ENCODE measurements around the gene NFATC1. TPM values are rescaled to one million over a fixed set of nuclear protein-coding genes. Genes with fewer than 3 reads are reported as not detected.

NFATC1 gene
- total RNA-seq, 2 donors from 2014 or later: 89.4 to 94.8 TPM

- ATAC-seq: no peak
- no peak overlapping the region for H3K27ac Mint-ChIP-seq
- peaks cover 7 to 35% of the 10 kb centered on the region in 2 donors for H3K36me3 Mint-ChIP-seq
- DNase-seq (ENCODE audit: low spot score in 2 of 2): peak in 1 of 2 donors; percentile 53
- H3K9me3 Mint-ChIP-seq: no peaks in the 10 kb centered on the region
These were observed 115.1 kb downstream of the NFATC1 start for GRCh38 chr18:79510731-79511241.

DNA sequence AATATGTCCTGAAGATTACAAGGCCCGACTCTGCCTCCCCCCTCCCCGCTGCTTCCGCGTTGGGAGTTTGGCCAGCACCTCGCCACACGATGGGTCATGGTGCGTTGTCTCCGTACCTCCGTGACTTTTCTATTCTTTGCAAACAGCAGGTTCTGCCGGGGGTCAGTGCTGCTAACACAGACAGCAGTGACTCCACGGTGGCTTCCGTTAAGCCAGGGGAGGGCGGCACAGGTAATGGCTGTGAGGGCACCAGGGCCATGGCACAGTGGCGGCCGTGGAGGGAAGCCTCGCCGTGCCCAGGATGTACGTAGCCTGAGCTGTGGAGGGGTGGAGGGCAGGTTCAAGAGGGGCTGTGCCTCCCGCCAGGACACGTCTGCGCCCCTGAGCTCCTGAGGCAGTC, 115.5 kb downstream of the NFATC1 start:
- DNase-seq (ENCODE audit: low spot score in 2 of 2): peak in 1 of 2 donors; percentile 41
- Mint-ChIP-seq H3K36me3 (peaks cover 7 to 30% of the 10 kb centered on the region in 2 donors), H3K27ac (no peak overlapping the region), H3K9me3 (no peaks in the 10 kb centered on the region)
- ATAC-seq: no peak

GRCh38 chr18:79511671-79512301, 116.1 kb downstream of the NFATC1 start:
- peaks cover 7 to 25% of the 10 kb centered on the region in 2 donors for H3K36me3 Mint-ChIP-seq
- ATAC-seq (no peak), DNase-seq (ENCODE audit: low spot score in 2 of 2) (peak in 1 of 2 donors; percentile 46)
- H3K9me3 Mint-ChIP-seq: no peaks in the 10 kb centered on the region
- H3K27ac Mint-ChIP-seq: no peak overlapping the region

DNA sequence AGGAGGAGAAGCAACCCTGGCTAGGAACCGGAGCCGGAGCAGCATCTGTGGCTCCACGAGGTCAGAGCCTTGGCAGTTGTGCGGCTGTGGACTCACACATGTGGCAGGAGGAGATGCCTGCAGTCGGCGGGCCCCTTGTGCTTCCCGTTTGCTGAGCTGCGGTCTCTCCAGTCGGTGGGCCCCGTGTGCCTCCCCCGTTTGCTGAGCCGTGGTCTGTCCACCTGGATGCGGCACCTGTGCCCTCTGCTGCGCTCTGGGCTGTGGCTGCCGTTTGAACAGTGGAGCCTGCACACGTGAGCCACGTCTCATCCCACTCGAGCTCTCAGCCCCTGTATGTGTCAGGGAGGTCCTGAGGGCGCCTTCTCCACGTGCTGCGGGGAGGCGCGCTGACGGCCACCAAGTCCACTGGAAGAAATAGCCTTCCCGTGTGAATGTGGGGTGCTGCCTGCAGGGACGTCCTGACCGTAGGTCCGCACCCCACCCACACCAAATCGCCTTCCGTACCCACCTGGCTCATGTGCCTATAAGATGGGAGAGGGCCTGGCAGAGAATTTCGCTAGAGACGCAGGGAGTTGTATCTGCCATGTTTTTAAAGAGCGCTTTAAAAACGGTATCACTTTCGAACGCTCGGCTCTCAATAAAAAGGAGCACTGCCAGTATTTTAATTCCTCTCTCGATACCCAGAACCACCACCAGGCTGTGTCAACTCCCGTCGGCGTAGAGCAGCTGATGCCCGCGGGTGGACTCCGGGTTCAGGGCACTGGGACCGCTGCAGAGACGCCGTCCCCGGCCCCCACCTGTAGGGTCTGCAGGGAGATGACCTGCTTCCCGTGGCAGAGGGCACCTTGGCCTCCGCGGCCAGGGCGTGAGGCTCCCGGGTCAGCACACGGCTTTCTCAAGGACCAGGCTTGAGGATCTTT, 117.0 kb downstream of the NFATC1 start:
- Mint-ChIP-seq H3K27ac (peak overlapping the region in 1 of 2 donors; percentile 68), H3K9me3 (no peaks in the 10 kb centered on the region), H3K36me3 (peaks cover 8 to 29% of the 10 kb centered on the region in 2 donors)
- DNase-seq (ENCODE audit: low spot score in 2 of 2) (peak in 1 of 2 donors; percentile 54), ATAC-seq (no peak)

DNA sequence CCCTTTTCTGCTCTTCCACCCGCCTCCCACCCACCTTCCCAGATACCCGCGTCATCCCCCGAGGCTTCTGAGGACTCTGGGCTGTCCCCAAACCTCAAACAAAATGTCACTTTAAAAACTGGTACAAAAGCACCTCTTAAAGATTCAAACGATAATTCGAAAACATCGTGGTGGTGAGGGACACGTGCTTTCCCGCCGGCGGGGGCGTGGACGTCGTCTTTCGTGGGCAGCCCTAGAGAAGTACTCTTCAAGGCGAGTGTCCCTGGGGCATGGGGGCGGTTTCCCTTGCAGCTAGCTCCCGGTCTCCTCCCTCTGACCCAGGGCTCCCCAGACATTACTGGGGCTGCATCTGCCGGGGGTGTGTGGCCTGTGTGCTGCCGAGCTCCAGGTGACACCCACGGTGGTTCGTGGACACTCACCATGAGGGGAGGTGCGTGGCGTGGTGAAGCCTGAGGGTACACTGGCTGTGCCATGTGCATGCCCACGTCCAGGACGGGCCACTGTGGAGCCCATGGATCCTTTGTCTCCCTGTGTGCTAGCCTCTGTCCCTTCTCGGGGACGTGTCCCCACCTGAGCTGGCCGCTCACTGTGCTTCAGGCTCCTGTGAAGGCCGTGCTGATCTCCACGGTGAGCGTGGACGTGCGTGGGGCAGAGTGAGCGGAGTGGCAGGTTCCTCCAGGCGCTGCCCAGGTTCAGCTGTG, 117.8 kb downstream of the NFATC1 start:
- no peaks in the 10 kb centered on the region for H3K9me3 Mint-ChIP-seq
- DNase-seq (ENCODE audit: low spot score in 2 of 2): peak in 1 of 2 donors; percentile 54

GRCh38 chr18:79515331-79515730, 119.6 kb downstream of the NFATC1 start:
- DNase-seq (ENCODE audit: low spot score in 2 of 2) (peak in 1 of 2 donors; percentile 42), ATAC-seq (no peak)
- Mint-ChIP-seq H3K36me3 (peaks cover 19 to 26% of the 10 kb centered on the region in 2 donors), H3K9me3 (no peaks in the 10 kb centered on the region), H3K27ac (peak overlapping the region; percentile 94 to 98)

More for the DNA sequence above, 117.8 kb downstream of the NFATC1 start:
- peaks cover 13 to 33% of the 10 kb centered on the region in 2 donors for H3K36me3 Mint-ChIP-seq
- H3K27ac Mint-ChIP-seq: peak overlapping the region in 1 of 2 donors; percentile 68
- ATAC-seq: no peak

GRCh38 chr18:79515944-79516351, 120.2 kb downstream of the NFATC1 start:
- DNase-seq (ENCODE audit: low spot score in 2 of 2) (peak in 1 of 2 donors; percentile 46), ATAC-seq (no peak)
- H3K36me3 Mint-ChIP-seq: peaks cover 19 to 25% of the 10 kb centered on the region in 2 donors
- no peaks in the 10 kb centered on the region for H3K9me3 Mint-ChIP-seq
- H3K27ac Mint-ChIP-seq: peak overlapping the region; percentile 94 to 98

- Mint-ChIP-seq H3K27ac (peak overlapping the region; percentile 94 to 98), H3K9me3 (no peaks in the 10 kb centered on the region), H3K36me3 (peaks cover 19 to 25% of the 10 kb centered on the region in 2 donors)
- ATAC-seq (peak; percentile 33 to 41), DNase-seq (ENCODE audit: low spot score in 2 of 2) (peak in 1 of 2 donors; percentile 46)
These were observed 120.8 kb downstream of the NFATC1 start for GRCh38 chr18:79516441-79516931.

DNA sequence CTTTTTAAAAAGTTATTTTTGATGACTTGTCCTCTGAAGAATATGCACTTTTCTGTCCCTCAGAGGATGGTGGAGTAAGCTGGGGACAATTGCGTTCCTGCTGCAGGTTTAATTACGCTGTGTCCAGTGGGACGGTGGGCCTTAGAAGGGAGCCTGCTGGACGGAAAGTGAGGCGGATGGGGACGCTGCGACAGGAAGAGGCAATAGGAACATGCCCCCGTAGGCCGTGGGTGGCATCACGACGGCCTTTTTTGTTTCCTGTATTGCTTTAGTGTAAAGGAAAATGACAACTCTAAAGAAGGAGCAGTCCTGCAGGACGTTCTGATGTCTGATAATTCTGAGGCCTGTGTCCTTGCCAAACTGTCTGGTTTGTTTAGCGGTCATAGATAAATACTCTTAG, 121.6 kb downstream of the NFATC1 start:
- H3K27ac Mint-ChIP-seq: peak overlapping the region; percentile 94 to 98
- DNase-seq (ENCODE audit: low spot score in 2 of 2): peak; percentile 53 to 67
- H3K36me3 Mint-ChIP-seq: peaks cover 19 to 25% of the 10 kb centered on the region in 2 donors
- ATAC-seq: peak; percentile 32 to 66
- no peaks in the 10 kb centered on the region for H3K9me3 Mint-ChIP-seq

DNA sequence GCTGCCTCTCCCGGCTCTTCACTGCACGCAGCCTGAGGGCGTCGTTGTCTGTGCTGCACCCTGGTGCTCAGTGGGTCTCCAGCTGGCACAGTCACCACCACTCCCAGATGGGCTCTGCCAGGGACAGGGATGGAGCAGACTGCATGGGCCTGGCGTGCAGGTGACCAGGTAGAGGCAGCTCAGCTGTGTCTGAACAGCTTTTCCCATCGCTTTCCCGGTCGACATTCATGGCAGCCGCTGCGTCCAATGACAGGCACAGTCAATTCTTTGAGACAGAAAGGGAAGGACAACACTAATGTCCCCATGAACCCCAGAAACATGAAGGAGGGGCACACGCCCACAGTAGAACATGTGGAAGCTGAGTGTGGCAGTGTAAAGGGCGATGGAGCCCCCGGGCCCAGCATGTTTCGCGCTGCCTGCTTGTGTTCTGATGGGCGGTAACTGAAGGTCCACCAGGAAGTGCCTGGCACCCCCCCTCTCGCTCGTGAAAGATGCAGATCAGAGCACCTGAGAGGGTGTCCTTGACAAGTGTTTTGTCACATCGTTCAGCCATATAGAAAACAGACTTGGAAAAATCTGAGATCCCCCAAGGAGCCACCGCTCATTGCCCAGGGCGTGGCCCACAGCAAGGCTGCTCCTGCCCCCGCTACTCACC, 122.4 kb downstream of the NFATC1 start:
- ATAC-seq: no peak
- peak in 1 of 2 donors; percentile 53 for DNase-seq (ENCODE audit: low spot score in 2 of 2)
- Mint-ChIP-seq H3K36me3 (peaks cover 19 to 23% of the 10 kb centered on the region in 2 donors), H3K9me3 (no peaks in the 10 kb centered on the region), H3K27ac (peak overlapping the region; percentile 94 to 98)

- DNase-seq (ENCODE audit: low spot score in 2 of 2) (peak in 1 of 2 donors; percentile 37), ATAC-seq (no peak)
These were observed 123.0 kb downstream of the NFATC1 start for GRCh38 chr18:79518683-79519128.

DNA sequence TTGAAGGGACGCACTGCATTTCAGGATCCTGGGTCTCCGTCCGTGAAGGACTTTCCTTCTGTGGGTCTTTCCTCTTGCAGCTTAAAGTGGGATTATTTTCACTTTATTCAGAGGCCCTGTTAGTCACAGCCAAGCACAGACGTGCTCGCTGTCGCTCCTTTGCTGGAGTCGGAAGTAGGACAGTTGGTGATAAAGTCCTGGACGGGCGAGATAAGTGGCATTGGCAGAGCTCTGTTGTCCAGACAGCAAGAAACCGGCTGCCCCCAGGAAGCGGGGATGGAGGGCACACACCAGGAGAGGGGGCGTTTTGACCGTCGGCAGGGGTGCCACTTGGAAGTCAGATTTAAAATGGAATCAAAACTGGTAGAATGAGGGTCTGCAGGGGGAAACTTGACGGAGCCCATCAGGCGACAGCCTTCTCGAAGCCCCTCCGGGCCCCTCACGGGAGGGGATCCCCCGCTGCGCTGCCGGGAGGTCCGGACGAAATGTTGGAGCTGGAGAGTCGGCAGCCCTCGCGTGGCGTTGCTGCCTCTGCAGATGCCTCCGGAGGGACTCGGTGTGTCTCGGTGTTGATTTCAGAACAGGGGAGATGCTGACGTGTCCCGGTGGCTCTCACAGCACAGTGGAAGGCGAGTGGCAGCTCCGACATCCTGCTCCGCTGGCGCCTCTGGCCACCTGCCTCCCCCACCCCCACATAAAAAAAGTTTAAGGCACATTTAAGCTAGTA, 124.2 kb downstream of the NFATC1 start:
- peak in 1 of 2 donors; percentile 7 for ATAC-seq
- Mint-ChIP-seq H3K36me3 (peaks cover 18 to 19% of the 10 kb centered on the region in 2 donors), H3K9me3 (no peaks in the 10 kb centered on the region), H3K27ac (peak overlapping the region; percentile 98 to 100)
- peak; percentile 52 to 71 for DNase-seq (ENCODE audit: low spot score in 2 of 2)

More at GRCh38 chr18:79518683-79519128, 123.0 kb downstream of the NFATC1 start:
- Mint-ChIP-seq H3K27ac (peak overlapping the region in 1 of 2 donors; percentile 94), H3K9me3 (no peaks in the 10 kb centered on the region), H3K36me3 (peaks cover 18 to 19% of the 10 kb centered on the region in 2 donors)

DNA sequence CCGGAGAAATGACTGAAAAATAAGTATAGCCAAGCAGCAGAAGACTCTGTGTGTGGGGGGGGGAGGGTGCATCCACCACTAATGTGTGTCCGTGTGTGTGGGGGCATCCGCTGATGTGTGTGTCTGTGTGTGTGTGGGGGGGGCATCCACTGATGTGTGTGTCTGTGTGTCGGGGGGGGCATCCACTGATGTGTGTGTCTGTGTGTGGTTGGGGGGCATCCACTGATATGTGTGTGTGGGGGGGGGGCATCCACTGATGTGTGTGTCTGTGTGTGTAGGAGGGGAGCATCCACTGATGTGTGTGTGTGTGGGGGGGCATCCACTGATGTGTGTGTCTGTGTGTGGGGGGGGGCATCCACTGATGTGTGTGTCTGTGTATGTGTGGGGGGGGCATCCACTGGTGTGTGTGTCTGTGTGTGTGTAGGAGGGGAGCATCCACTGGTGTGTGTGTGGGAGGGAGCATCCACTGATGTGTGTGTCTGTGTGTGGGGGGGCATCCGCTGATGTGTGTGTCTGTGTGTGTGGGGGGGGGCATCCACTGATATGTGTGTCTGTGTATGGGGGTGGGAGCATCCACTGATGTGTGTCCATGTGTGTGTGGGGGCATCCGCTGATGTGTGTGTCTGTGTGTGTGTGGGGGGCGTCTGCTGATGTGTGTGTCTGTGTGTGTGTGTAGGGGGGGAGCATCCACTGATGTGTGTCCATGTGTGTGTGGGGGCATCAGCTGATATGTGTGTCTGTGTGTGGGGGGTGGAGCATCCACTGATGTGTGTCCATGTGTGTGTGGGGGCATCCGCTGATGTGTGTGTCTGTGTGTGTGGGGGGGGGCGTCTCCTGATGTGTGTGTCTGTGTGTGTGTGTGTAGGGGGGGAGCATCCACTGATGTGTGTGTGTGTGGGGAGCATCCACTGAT, 125.0 kb downstream of the NFATC1 start:
- H3K36me3 Mint-ChIP-seq: peaks cover 18 to 19% of the 10 kb centered on the region in 2 donors
- peak overlapping the region; percentile 98 to 100 for H3K27ac Mint-ChIP-seq
- no peaks in the 10 kb centered on the region for H3K9me3 Mint-ChIP-seq
- ATAC-seq: no peak
- no peak for DNase-seq (ENCODE audit: low spot score in 2 of 2)
